ENCODE results near the gene KIF19.

KIF19 gene

GRCh38 chr17:74383141-74383540 lies 57.1 kb downstream of the KIF19 start:
- no peaks in the 10 kb centered on the region for H3K36me3 Mint-ChIP-seq (ENCODE audit: low read depth)
- TF ChIP-seq CTCF (IDR thresholded peaks at IDR 0.05; ENCODE audit: unreplicated experiment in 3 of 3): no peak
- H3K27me3 Mint-ChIP-seq (ENCODE audit: low read depth): peaks cover 11% of the 10 kb centered on the region
- peaks cover 19% of the 10 kb centered on the region for H3K4me1 Mint-ChIP-seq
- no peaks in the 10 kb centered on the region for H3K9me3 Mint-ChIP-seq
- no peak overlapping the region for H3K27ac Mint-ChIP-seq
- no peak overlapping the region for H3K4me3 Mint-ChIP-seq

- H3K27me3 Mint-ChIP-seq (ENCODE audit: low read depth): peaks cover 5% of the 10 kb centered on the region
- H3K4me1 Mint-ChIP-seq: peaks cover 18% of the 10 kb centered on the region
- TF ChIP-seq CTCF (IDR thresholded peaks at IDR 0.05; ENCODE audit: unreplicated experiment in 3 of 3): no peak
- H3K36me3 Mint-ChIP-seq (ENCODE audit: low read depth): no peaks in the 10 kb centered on the region
- no peak overlapping the region for H3K27ac Mint-ChIP-seq
- no peak overlapping the region for H3K4me3 Mint-ChIP-seq
- no peaks in the 10 kb centered on the region for H3K9me3 Mint-ChIP-seq
Observed at GRCh38 chr17:74385201-74385600, 59.2 kb downstream of the KIF19 start.

- Mint-ChIP-seq H3K9me3 (no peaks in the 10 kb centered on the region), H3K36me3 (ENCODE audit: low read depth) (no peaks in the 10 kb centered on the region), H3K27me3 (ENCODE audit: low read depth) (peaks cover 5% of the 10 kb centered on the region), H3K27ac (peak overlapping the region in 1 of 3 experiments; percentile 24), H3K4me1 (peaks cover 14% of the 10 kb centered on the region), H3K4me3 (no peak overlapping the region)
- TF ChIP-seq CTCF (IDR thresholded peaks at IDR 0.05; ENCODE audit: unreplicated experiment in 3 of 3): no peak
Observed at GRCh38 chr17:74386386-74386785, 60.4 kb downstream of the KIF19 start.

GRCh38 chr17:74387365-74388218 lies 61.6 kb downstream of the KIF19 start:
- TF ChIP-seq CTCF (IDR thresholded peaks at IDR 0.05; ENCODE audit: unreplicated experiment in 3 of 3): peak in 1 of 3 experiments; percentile 17
- Mint-ChIP-seq H3K27me3 (ENCODE audit: low read depth) (peaks cover 5% of the 10 kb centered on the region), H3K27ac (no peak overlapping the region), H3K4me1 (peaks cover 17% of the 10 kb centered on the region), H3K4me3 (no peak overlapping the region), H3K9me3 (no peaks in the 10 kb centered on the region), H3K36me3 (ENCODE audit: low read depth) (no peaks in the 10 kb centered on the region)

- H3K4me3 Mint-ChIP-seq: no peak overlapping the region
- peaks cover 2% of the 10 kb centered on the region for H3K9me3 Mint-ChIP-seq
- H3K36me3 Mint-ChIP-seq (ENCODE audit: low read depth): no peaks in the 10 kb centered on the region
- no peak for TF ChIP-seq CTCF (IDR thresholded peaks at IDR 0.05; ENCODE audit: unreplicated experiment in 3 of 3)
- peaks cover 32% of the 10 kb centered on the region for H3K4me1 Mint-ChIP-seq
- no peak overlapping the region for H3K27ac Mint-ChIP-seq
- H3K27me3 Mint-ChIP-seq (ENCODE audit: low read depth): peaks cover 5% of the 10 kb centered on the region
Observed at GRCh38 chr17:74389084-74389753, 63.2 kb downstream of the KIF19 start.

All from nephron (organoid).